Mammary epithelial cell (primary cell): ENCODE measurements around the gene ROBO1.

Source experiments
- CTCF ChIP-seq, 2 donors: IDR thresholded peaks in 1 of 2; conservative IDR thresholded peaks in 1 of 2; 2 replicates each; pipeline ENCODE4 v1.5.1; 2011 to 2012; ENCODE audit warnings: inconsistent platforms in 2 of 2, low read length in 2 of 2, mild to moderate bottlenecking in 2 of 2, control low read depth in 1 of 2, low read depth in 1 of 2; ENCODE audit not compliant: insufficient read depth in 1 of 2; ENCODE audit errors: extremely low read depth in 1 of 2
- EZH2 ChIP-seq: IDR thresholded peaks from 2 replicates; pipeline ENCODE4 v1.6.1; 2012; ENCODE audit warnings: low read length, inconsistent platforms, borderline replicate concordance

- TF ChIP-seq CTCF (conservative IDR thresholded peaks at IDR 0.05 in 1 of 2, IDR thresholded peaks at IDR 0.05 in 1 of 2; ENCODE audit: extremely low read depth in 1 of 2, insufficient read depth in 1 of 2, low read depth in 1 of 2, low read length in 2 of 2) (no peak), EZH2 (no peak)
Measured at GRCh38 chr3:79598594-79598993, 169.2 kb downstream of the ROBO1 start.
